GM12864 (cell line): ENCODE measurements around the gene C9.
"Not testable (repeated sequence)": the region's sequence is repeated elsewhere in the genome, so short reads cannot be mapped to it uniquely, and the experiment has no call there.

ENCODE experiments used
- DNase-seq: peaks from one replicate; pipeline ENCODE4 v3.0.0-alpha.2; 2011; ENCODE audit warnings: low read depth
- H3K4me3 ChIP-seq: 2 replicates; pipeline ENCODE4 v1.5.1; 2011; ENCODE audit warnings: mild to moderate bottlenecking, low read depth, low read length, control low read depth
- TF ChIP-seq, protein P1 (sequence below): IDR thresholded peaks from 2 replicates; pipeline ENCODE4 v1.5.1; 2011; ENCODE audit warnings: low read depth, mild to moderate bottlenecking, moderate library complexity, low read length, control low read depth, inconsistent platforms; ENCODE audit errors: missing control alignments

The C9 gene

DNA sequence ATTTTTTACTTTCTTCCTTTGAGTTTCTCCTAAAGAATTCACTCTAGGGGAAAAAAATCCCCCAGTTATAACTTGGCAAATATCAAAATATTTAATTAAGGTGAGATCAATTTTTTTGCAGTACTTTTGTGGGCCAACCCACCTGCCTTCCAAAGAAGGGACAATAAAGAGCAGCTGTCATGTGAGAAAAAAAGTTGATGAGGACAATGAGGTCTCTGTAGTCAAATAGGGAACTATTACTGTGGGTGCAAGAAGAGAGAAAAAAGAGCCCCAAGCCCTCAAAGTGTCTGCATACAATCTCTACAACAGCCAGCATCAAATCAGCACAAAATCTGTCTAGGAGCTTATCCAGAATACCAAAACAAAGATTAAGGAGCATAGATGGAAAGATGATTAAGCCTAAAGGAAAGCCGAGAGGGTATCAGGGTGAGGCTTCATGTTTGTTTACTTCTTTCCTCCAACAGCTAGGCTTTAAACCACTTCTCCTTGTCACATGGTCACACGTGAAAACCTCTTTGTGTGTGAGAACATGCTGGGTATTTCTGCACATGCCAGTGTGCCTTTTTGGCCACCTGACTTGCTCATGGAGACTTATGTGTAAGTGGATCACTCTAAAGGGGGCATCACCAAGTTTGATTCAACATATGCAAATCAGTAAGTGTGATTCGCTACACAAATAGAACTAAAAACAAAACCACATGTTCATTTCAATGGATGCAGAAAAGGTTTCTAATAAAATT is 125.8 kb downstream of the C9 start:
- TF ChIP-seq, protein P1, sequence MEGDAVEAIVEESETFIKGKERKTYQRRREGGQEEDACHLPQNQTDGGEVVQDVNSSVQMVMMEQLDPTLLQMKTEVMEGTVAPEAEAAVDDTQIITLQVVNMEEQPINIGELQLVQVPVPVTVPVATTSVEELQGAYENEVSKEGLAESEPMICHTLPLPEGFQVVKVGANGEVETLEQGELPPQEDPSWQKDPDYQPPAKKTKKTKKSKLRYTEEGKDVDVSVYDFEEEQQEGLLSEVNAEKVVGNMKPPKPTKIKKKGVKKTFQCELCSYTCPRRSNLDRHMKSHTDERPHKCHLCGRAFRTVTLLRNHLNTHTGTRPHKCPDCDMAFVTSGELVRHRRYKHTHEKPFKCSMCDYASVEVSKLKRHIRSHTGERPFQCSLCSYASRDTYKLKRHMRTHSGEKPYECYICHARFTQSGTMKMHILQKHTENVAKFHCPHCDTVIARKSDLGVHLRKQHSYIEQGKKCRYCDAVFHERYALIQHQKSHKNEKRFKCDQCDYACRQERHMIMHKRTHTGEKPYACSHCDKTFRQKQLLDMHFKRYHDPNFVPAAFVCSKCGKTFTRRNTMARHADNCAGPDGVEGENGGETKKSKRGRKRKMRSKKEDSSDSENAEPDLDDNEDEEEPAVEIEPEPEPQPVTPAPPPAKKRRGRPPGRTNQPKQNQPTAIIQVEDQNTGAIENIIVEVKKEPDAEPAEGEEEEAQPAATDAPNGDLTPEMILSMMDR: no peak
- no peak overlapping the region for H3K4me3 ChIP-seq

DNA sequence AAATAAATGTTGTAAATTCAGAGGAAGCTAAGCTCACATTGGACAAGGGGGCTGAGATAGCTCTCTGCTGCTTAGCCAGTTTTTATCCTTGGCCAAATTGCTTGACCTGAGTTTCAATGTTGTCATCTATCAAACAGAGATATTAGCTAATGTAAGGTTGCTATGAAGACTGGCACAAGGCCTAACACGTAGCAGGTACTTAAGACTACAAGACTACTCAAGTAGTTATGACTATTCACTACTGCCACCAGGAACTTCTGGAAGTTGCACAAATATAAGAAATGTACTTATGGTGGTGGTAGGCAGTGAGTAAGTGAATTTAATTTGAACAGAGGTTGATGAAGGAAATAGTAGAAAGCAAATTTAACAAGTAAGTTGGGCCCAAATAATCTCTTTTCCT is 127.6 kb downstream of the C9 start:
- no peak overlapping the region for H3K4me3 ChIP-seq
- no peak for DNase-seq
- TF ChIP-seq, protein P1: no peak

More for the DNA sequence above, 125.8 kb downstream of the C9 start:
- no peak for DNase-seq

DNA sequence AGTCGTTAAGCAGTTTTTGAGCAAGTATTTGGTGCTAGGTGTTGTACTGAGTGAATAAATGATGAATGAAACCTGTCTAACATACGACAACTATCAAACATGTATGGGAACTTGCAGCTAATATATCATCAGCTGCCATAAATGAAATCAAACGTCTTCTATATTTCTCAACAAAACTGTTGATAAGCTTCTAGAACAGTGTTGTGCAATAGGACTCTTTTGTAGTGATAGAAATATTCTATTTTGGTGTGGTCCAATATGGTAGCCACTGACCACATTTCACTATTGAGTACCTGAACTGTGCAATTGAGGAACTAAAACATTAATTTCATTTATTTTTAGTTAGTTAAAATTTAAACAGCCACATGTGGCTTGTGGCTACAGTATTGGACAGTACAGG is 128.6 kb downstream of the C9 start:
- DNase-seq: no peak
- no peak overlapping the region for H3K4me3 ChIP-seq
- TF ChIP-seq, protein P1: no peak

DNA sequence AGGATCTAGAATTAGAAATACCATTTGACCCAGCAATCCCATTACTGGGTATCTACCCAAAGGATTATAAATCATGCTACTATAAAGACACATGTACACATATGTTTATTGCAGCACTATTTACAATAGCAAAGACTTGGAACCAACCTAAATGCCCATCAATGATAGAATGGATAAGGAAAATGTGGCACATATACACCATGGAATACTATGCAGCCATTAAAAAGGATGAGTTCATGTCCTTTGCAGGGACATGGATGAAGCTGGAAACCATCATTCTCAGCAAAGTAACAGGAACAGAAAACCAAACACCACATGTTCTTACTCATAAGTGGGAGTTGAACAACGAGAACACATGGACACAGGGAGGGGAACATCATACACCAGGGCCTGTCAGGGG is 129.8 kb downstream of the C9 start:
- not testable (repeated sequence) for DNase-seq, H3K4me3 ChIP-seq
